ENCODE data around the gene TRIM72.

- no peak for TF ChIP-seq CTCF (IDR thresholded peaks at IDR 0.05)
- no peak for TF ChIP-seq POLR2A (IDR thresholded peaks at IDR 0.05)
Measured at GRCh38 chr16:31191697-31192428, 22.1 kb upstream of the TRIM72 start.
